GM21515 (cell line): ENCODE data around the gene UIMC1.
"Not testable (repeated sequence)": the region's sequence is repeated elsewhere in the genome, so short reads cannot be mapped to it uniquely, and the experiment has no call there.

Experiments
- ATAC-seq: cut with Tn5 transposase; IDR thresholded peaks from one replicate; pipeline ENCODE4 v1.9.1; 2021; ENCODE audit not compliant: unreplicated experiment

Gene UIMC1

GRCh38 chr5:177010153-177010552 is 3.6 kb upstream of the UIMC1 start:
- ATAC-seq: no peak

- ATAC-seq: no peak
Observed at GRCh38 chr5:177008716-177009115, 2.1 kb upstream of the UIMC1 start.

DNA sequence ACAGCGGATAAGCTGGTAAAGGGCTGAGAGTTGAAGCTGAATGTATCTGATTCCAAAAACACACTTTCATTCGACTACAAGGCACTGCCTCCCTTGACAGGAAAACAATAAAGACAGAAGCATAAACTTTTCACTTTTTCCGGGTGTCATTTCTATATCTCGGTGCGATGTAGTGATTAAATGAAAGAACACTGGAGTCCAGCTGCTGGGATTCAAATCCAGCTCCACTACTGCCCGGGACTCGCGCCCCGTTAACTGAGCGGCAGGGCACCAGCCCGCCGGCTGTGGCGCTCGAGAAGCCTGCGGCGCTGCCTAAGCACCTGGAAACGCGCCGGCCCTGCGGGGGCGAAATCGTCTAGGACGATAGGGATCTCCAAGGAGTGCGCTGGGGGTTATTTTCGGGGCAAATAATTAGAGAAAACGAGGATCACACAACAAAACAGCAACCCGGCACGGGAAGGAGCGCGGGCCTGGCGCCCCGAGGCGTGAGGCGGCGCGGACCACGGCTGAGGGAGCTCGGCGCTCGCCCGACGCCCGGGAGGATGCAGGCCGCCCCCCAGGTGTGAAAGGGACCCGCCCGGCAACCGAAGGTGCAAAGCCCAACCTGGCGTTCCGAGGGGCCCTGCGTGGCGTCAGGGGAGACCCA is 837 bp downstream of the UIMC1 start:
- peak; percentile 47 for ATAC-seq

DNA sequence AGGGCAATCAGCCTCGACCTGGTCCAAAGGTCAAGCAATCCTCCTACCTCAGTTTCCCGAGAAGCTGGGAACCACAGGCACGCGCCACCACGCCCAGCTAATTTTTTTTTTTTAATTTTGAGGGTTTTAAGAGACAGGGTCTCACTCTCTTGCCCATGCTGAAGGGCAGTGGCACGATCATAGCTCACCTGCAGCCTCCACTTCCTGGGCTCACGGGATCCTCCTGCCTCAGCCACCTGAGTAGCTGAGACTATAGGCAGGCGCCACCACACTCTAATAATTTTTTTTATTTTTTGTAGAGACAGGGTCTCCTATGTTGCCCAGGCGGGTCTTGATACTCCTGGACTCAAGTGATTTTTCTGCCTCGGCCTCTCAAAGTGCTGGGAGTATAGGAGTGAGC is 1.6 kb downstream of the UIMC1 start:
- no peak for ATAC-seq

GRCh38 chr5:177003649-177004048 is 2.9 kb downstream of the UIMC1 start:
- ATAC-seq: no peak

DNA sequence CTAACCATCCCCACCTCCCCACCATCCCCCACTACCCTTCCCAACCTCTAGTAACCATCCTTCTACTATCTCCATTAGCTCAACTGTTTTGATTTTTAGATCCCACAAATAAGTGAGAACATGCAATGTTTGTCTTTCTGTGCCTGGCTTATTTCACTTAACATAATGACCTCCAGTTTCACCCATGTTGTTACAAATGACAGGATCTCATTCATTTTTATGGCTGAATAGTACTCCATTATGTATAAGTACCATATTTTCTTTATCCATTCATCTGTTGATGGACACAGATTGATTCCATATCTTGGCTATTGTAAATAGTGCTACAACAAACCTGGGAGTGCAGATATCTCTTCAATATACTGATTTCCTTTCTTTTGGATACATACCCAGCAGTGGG is 7.1 kb downstream of the UIMC1 start:
- ATAC-seq: not testable (repeated sequence)

DNA sequence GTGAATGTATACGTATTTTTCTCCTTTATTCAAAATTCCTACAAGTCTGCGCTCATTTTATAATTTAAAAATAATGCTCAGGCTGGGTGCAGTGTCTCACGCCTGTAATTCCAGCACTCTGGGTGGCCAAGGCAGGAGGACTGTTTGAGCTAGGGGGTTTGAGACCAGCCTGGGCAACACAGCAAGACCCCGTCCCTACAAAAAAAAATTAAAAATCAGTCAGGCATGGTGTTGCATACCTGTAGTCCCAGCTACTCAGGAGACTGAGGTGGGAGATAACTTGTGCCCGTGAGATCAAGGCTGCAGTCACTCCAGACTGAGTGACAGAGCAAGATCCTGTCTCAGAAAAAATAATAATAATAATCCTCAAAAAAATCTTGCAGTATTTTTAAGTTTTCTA is 7.8 kb downstream of the UIMC1 start:
- ATAC-seq: no peak

DNA sequence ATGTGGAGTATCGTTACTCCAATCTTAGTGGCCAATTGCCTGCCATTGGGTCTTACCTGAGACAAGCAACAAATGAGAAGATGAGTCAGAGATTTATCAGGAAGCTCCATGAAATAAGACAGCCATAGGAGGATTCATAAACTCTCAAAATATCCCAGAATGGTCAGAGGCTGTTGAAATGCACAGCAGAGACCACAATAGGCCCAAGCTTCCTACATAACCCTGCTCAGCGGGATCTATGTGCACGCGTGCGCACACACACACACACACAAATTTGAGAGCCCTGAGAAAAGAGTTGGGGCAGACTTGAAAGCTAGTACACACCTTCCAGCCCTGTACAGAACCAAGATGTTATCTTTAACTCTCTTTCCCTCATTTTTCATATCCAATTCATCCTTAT is 9.8 kb downstream of the UIMC1 start:
- ATAC-seq: no peak

- ATAC-seq: peak; percentile 45
Observed at GRCh38 chr5:176995896-176996767, 10.4 kb downstream of the UIMC1 start.

GRCh38 chr5:176995122-176995490 is 11.5 kb downstream of the UIMC1 start:
- ATAC-seq: no peak

DNA sequence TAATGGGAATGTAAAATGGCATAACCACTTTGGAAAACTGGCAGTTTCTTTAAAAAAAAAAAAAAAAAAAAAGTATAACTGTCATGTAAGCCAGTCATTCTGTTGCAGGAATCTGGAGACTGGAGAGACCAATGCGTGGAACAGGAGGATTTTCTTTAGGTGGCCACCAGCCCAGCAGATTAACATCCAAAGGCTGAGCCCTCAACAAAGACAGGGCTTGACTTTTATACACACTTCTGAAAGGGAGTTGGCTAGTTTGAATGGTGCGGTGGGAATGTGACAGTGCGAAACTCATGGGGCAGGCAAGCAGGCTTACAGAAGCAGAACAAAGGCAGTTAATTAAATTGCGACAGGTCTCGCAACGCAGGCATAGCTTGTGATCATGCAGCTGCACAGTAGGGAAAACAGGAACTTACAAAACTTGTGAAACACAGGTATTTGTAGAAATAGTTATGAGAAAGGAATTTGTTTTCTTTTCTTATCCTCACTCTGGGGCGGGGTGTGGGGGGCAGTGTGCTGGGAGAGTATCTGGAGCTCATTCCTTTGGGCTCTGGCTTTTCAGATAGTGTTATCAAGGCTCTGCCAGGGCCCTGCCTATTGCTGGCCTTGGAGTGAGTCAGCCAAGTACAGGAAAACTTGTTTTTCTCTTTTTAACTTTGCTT is 12.0 kb downstream of the UIMC1 start:
- no peak for ATAC-seq

DNA sequence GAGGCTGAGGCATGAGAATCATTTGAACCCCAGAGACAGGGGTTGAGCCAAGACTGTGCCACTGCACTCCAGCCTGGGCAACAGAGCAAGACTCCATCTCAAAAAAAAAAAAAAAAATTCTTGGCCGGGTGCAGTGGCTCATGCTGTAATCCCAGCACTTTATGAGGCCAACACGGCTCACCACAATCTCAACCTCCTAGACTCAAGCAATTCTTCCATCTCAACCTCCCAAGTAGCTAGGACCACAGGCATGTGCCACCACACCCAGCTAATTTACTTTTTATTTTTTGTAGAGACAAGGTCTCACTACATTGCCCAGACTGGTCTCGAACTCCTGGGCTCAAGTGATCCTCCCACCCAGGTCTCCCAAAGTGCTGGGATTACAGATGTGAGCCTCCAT is 13.5 kb downstream of the UIMC1 start:
- not testable (repeated sequence) for ATAC-seq

- no peak for ATAC-seq
Observed at GRCh38 chr5:176987583-176987982, 19.0 kb downstream of the UIMC1 start.

DNA sequence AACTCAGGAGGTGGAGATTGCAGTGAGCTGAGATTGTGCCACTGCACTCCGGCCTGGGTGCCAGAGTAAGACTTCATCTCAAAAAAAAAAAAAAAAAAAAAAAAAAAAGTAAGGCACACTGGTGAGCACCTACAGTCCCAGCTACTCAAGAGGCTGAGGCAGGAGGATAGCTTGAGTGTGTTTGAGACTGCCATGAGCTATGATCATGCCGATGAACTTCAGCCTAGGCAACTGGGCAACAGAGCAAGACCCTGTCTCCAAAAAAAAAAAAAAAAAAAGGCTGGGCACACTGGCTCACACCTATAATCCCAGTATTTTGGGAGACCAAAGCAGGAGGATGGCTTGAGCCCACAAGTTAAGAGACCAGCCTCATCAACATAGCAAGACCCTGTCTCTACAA is 20.3 kb downstream of the UIMC1 start:
- no peak for ATAC-seq

DNA sequence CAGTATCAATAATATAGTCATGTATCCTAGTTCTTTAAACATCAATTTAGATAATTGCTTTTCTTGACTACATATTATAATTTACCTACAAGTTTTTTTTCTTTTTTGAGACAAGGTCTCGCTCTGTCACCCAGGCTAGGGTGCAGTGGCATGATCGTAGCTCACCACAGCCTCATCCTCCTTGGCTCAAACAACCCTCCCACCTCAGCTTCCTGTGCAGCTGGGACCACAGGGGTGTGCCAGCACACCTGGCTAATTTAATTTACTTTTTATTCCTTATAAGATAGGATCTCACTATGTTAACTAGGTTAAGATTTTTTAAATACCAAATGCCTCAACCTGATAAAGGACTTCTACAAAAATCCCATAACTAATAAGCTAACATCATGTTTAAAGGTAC is 21.1 kb downstream of the UIMC1 start:
- no peak for ATAC-seq

GRCh38 chr5:176984176-176984575 is 22.4 kb downstream of the UIMC1 start:
- not testable (repeated sequence) for ATAC-seq

DNA sequence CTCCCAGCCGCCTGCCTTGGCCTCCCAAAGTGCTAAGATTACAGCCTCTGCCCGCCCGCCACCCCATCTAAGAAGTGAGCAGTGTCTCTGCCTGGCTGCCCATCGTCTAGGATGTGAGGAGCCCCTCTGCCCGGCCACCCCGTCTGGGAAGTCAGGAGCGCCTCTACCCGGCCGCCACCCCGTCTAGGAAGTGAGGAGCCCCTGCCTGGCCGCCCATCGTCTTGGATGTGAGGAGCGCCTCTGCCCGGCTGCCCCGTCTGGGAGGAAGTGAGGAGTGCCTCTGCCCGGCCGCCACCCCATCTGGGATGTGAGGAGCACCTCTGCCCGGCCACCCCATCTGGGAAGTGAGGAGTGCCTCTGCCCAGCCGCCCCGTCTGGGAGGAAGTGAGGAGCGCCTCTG is 23.0 kb downstream of the UIMC1 start:
- ATAC-seq: not testable (repeated sequence)

DNA sequence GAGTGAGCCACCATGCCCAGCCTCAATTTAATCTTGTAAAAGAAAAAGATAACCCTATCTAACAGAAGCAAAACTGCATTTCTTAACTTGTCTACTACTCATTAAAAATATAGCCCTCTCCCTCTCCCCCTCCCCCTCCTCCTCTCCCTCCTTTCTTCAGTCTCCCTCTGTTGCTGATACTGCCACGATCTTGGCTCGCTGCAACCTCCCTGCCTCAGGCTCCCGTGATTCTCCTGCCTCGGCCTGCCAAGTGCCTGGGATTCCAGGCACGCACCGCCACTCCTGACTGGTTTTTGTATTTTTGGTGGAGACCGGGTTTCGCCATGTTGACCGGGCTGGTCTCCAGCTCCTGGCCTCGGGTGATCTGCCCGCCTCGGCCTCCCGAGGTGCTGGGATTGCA is 23.5 kb downstream of the UIMC1 start:
- ATAC-seq: not testable (repeated sequence)

- ATAC-seq: no peak
Observed at GRCh38 chr5:176980818-176981217, 25.8 kb downstream of the UIMC1 start.

DNA sequence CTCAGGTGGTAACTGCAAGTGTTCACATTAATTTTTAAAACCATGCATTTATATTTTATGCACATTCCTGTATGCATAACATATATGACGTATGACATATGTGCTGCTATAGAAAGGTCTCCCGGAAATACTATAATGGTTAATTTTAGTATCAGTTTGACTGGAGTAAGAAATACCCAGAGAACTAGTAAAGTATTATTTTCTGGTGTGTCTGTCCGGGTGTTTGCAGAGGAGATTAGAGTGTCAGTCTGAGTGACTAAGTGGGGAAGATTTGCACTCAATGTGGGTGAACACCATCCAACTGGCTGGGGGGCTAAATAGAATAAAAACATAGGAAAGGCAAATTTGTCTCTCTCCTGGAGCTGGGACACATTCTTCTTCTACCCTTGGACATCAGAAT is 26.9 kb downstream of the UIMC1 start:
- no peak for ATAC-seq

DNA sequence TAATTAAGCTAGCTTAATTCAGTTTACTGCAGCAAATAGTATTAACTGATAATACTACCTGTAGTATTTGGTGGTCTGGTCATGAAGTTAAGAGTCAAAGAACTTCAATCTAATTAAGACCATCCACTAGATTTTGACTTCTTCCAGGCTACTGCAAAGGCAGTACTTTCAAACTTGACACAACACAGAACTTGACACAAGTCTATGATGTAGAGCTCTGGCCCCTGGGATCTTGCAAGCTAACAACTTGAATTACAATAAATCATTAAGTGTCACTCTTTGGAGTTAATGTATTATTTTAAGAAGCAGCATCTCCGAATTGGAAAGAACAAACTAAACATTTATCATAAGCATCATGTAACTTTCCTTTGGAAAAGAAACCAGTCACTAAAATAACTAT is 40.9 kb downstream of the UIMC1 start:
- no peak for ATAC-seq

DNA sequence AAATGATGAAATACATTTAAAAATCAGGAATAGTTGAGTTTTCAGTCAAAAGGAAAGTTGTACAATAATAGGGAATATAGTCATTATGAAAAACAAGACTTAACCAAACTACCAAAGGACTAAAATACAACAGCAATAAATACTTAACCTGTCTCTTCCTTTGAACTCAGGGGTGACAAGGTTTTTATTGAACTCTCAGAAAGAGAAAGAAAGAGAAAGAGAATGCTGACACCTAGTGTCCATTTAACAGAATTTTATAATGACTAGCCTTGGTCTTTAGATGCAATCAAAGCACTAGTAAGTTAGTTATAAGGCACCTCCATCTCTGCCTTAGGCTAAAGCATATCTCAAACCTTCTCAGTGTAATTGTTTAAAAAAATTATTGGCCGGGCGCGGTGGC is 47.5 kb downstream of the UIMC1 start:
- no peak for ATAC-seq
